NK-92 (cell line): ENCODE measurements around the gene MAP4K1.
"Not testable (repeated sequence)": the region's sequence is repeated elsewhere in the genome, so short reads cannot be mapped to it uniquely, and the experiment has no call there.

Experiments used
- DNase-seq: peaks from one replicate; lab custom pipeline; 2025; ENCODE audit not compliant: unreplicated experiment; lab: John Stamatoyannopoulos, UW

MAP4K1 gene

DNA sequence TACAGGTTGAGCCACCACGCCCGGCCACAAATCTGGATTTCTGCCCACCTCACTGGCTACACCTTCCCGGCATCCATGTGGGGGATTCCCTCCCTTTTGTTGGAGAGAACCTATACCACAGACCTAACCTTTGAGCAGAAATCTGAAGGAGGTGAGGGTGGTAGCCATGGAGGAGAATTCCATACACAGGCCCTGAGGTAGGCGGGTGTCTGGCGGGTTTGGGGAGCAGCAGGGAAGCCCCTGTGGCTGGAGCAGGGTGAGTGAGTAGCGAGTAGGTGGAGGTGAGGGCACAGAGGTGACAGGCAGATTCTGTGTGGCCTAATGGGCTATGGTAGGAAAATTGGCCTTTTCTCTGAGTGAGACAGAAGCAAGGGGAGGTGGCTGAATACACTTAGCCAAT is 11.8 kb upstream of the MAP4K1 start:
- no peak for DNase-seq

DNA sequence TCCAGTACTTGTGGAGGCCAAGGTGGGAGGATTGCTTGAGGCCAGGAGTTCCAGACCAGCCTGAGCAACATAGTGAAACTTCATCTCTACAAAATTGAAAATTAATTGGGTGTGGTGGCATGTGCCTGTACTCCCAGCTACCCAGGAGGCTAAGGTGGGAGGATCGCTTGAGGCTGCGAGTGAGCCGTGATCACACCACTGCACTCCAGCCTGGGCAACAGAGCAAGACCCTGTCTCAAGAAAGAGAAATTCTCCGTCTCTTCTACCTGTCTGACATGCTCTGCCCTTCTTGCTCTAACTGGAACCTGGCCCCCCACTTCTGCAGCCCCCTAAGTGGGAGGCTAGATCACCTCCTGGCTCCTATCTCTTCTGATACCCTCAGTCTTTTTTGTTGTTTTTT is 8.6 kb upstream of the MAP4K1 start:
- DNase-seq: no peak

DNA sequence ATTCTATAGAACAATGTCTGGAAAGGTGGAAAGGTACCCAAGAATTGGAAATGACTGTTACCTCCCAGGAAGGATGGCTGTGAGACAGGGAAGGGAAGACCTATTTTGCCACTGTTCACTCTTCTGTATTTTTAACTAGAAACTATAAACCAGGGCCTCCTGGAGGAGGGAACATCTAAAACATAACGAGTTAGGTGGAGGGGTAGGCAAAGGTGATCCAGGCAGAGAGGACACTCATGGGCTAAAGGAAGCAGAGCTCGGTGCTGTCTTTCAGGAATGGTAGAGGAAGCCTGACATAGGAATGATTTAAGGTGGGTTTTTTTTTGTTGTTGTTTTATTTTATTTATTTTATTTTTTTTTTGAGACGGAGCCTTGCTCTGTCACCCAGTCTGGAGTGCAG is 7.1 kb upstream of the MAP4K1 start:
- no peak for DNase-seq

DNA sequence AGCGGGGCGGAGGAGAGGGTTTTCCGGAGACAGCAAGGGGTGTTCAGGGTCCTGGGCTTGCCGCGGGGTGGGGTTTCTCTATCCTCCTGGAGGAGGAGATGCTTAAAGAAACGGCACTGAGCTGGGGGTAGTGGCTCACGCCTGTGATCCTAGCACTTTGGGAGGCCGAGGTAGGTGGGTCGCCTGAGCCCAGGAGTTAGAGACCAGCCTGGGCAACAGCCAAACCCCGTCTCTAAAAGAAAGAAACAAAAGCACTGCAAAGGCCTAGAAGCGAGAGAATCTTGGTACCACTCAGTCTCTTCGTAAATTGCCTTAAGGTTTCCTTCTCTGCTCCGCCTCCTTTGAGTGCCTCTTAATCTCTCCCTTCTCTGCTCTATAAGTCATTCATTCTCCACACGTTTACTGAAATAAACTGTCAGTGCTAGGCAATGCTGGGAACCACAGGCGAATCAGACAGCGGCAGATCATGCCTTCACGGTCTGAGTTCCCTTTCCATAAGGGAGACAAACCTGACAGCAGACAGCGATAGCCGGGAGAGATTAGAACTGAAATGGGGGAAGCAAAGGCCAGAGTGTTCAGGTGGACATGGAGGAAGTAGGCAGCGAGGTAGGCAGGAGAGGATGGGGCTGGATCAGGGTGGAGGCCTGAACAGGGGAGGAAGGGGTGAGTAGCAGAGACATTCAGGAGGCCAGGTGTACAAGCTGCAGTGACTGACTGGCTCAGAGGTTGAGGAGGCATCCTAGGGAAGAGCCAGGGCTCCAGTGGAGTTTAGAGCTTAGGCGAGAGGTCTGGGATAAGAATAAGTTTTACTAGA is 1.8 kb upstream of the MAP4K1 start:
- no peak for DNase-seq

DNA sequence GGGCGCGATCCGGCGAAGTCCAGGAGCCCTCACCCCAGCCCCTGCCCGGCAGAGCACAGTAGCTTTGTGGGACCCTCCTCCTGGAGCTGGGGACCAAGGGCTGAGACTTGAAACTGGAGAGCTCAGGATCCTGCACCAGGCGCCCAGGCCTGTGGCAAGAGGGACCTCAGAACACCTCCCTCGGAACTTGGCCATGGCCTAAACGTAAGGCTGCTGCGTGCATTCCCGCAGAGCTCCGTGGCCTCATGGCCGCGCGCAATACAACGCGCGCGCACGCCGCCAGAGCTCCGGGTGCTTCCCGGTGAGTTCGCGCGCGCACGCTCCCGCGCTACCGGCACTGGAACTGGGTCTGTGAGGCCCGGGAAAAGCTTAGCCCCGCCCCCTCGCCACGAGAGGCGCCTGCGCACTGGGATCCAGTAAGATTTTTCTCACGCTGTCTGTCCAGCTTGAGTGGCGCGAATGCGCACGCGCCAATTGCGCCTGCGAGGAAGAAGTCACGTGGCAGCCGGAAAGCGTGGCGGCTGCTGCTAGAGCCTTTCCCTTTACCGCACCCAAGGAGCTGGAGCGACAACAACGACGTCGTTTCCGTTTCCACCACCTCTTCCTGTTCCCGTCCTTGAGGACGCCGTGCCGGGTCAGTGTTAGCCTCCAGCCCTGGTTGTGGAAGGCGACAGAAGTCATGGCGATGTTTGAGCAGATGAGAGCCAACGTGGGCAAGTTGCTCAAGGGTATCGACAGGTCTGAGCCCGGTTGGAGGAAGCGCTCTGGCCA is 1.0 kb upstream of the MAP4K1 start, which contains the start of gene EIF3K:
TSS of gene EIF3K (plus strand) at position 599 of the 771 bp plus-strand sequence. CDS start at position 680, 81 bp downstream.
- peak; percentile 80 for DNase-seq

DNA sequence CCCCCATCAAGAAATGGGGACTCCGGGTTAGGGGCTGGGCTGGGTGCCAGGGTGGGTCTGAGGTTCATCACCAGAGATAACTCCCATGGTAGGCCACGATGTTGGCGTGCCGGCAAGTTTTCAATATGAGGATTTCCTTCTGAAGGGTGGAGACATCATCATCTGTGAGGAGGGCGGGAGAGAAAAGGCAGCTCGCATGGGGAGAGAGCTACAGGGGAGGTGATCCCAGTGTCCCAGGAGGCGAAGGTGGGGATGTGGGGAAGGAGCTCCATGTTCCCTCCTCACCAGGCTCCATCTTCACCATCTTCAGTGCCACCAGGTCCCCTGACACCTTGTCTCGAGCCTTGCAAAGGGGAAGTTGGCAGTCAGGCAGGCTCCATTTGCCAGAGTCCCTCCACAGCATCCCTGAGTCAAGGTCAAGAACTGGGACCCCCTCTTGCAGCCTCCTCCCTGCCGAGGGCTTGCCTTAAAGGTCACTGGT is 430 bp downstream of the MAP4K1 start:
- no peak for DNase-seq

DNA sequence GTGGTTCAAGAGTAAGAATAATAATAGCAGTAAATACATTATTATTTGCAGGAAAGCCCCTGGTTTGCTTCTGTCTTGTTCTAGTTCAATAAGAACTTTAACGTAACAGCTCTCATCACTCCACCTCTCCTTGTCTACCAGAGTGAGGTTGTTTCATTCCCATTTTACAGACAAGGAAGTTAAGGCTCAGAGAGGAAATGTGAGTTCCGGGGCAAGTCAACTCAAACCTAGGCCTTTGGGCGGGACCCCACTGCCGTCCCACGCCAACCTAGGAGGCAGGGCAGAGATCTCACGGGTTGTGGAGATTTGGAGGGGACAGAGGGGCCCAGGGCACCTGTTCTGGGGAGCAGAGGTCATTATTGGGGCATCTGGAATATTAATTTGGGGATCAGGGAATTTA is 1.5 kb downstream of the MAP4K1 start:
- no peak for DNase-seq

DNA sequence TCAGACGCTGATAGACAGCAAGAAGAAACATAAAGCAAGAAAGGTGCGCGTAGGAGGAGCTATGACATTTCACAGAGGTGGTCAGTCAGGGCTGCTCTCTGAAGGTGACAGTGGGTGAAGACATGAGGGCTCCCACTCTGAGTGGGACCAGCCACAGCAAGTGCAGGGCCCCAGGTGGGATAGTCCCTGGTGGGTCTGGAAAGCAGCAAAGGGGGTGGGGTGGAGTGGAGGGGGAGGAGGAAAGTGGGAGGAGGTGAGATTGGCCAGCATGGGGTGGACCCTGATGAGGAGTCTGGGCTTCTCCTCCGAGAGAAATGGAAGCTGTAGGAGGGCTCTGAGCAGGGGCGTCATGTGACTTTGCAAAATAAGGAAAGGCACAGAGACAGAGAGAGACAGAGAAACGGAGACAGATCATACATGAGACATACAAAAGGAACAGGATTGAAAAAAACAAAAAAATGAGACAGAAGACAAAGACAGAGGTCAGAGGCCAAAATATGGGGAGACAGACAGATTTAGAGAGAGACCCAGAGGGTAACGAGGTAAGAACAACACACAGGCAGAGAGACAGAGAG is 2.7 kb downstream of the MAP4K1 start:
- DNase-seq: no peak

DNA sequence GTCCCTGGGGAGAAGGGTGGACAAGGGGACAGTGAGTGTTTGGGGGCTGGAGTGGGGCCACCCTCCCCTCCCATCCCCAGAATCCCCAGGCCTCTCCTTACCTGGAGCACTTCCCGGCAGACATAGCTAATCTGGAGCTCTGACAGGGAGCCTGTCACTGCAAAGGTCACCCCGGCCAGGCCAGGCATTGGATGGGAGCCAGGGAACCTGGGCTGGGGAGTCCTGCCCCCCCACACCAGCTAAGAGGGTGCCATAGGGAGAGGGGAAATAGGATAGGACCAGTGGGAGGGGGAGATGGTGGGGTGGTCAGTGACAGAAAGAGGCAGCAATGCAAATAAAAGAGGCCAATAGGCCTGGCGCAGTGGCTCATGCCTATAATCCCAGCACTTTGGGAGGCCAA is 3.5 kb downstream of the MAP4K1 start:
- no peak for DNase-seq

DNA sequence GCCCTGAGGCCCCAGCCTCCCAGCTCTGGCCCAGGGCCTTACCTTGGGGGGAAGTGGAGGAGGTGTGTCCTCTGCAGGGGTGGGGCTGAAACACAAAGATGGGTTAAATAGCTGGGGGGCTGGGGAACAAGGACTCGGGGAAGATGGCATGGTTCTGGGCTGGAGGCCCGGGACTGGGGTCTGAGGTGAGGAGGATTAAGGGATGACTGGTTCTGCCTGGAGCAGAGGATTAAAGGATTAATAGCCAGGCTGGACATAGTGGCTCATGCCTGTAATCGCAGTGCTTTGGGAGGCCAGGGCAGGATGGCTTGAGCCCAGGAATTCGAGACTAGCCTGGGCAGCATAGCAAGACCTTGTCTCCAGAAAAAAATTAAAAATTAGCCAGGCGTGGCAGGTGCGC is 11.6 kb downstream of the MAP4K1 start:
- DNase-seq: no peak

DNA sequence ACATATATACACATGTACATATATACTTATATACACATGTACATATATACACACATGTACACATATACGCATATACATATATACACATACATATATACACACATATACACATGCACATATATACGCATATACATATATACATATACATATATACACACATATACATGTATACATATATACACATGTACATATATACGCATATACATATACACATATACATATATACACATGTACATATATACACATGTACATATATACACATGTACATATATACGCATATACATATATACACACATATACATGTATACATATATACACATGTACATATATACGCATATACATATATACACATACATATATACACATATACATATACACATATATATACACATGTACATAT is 14.9 kb downstream of the MAP4K1 start:
- not testable (repeated sequence) for DNase-seq

DNA sequence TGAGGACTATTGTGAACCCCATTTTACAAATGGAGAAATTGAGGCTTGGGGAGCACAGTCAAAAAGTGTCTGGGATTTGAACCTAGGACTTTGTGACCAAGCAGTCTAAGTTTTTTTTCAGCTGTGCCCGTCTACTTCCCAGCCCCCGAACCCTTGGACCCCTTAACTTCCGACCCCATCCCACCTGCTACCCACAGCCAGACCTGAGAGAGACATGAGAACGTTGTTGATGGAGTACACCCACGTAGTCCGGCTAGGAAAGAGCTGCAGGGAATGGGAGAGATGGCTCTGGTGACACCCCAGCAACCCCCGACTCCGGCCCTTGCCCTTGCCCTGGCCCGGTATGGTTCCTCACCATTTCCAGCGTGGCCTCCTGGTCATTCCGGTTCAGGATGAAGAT is 18.0 kb downstream of the MAP4K1 start:
- no peak for DNase-seq

DNA sequence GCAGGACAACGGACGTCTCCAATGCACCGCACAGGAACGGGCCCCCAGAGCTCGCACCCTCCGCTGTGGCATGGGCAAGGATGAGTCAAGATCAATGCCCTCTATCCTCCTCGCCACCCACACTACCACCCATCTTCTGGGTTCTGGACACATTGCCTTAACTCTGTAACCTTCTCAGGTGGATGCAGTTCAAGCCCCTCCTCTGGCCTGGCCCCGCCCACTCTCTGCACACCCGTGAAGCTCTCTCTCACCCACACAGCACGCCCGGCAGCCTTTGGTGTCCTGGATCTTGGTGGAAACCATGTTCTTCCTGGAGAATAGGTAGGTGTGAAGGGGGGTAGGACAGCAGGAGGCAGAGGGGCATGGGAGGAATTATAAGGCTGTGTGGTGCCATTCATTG is 20.7 kb downstream of the MAP4K1 start:
- no peak for DNase-seq

DNA sequence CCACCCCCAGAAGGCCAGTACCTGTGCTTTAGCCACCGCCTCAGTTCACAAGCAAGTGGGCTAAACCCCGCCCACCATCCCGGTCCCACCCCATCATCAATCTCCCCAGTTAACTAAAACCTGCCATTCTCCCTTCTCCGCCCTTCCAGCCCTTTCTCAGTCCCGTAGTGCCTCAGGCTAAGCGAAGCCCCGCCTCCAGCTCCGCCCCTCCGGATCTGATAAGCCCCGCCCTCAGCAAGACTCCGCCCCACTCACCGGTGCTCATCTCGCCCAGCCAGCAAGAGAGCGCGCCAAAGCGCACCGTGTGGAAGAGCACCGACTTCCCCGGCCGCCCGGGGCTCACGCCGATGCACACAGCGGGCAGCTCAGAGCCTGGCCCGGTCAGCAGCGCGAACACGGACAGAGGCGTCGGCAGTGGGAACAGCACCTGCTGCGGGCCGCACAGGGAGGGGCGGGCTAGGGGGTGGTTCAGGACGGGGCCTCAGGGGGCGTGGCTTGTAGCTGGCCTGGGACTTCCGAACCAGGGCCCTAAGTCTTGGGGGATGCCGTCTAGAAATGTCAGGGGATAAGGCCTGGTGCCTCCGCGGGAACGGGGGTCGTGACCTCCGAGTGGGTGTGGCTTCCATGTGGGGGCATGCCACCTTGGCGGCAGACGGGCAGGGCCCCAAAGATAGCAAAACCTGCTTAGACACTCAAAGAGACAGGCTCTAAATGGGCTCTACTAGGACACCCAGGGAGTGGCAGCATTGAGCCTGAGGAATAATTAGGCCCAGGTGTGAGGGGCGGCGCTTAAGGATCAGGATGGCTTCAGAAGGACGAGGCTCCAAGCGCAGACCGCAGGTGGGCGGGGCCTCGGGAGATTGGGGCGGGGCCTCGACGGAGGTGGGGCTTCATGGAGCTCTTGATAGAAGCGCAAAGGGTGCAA is 21.4 kb downstream of the MAP4K1 start:
- DNase-seq: no peak

DNA sequence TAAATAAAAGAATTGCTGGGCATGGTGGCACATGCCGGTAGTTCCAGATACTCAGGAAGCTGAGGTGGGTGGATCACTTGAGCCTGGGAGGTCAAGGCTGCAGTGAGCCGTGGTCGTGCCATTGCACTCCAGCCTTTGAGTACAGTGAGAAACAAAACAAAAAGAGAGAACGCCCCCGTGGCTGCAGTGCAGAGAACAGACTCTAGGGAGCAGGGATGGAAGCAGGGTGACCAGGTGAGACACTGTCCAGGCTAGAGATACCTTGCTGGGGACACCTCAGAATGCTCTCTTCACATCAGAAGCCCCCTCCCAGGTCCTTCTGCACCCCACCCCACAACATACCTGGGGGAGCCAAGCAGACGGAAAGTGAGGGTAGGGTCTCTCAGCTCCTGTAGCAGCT is 24.8 kb downstream of the MAP4K1 start:
- DNase-seq: no peak

DNA sequence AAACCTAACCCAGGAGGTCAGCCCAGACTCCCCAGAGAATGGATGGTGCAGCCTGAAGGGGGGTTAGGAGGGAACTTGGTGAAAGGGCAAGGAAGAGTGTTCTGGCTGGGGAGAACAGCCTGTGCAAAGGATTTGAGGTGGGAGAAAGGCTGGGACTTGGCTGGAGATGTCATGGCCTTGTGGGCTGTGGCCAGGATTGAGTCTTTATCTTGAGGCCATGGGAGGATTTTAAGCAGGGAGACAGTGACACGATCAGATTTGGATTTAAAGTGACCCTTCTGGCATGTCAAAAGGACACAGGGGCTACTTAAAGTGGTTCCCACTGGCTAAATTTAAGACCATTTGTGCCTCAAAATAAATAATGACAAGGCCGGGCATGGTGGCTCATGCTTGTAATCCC is 29.7 kb downstream of the MAP4K1 start:
- no peak for DNase-seq

DNA sequence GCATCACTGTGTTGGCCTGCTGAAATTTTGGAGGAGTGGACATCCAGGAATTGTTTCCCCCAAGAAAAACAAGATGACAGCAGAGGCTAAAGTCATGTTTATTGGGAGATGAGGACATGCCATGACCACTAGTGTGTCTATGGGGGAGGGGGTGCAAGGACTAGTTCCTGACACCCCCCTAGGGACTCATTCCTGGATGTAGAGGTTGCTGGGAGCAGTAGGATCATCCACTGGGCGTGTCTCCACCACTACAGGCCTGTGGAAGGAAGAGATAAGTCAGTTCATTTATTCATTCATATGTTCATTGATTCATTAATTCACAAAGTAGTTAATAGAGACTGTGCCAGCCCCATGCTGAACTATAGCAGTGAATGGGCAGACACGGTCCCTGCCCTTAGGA is 30.2 kb downstream of the MAP4K1 start:
- DNase-seq: no peak

DNA sequence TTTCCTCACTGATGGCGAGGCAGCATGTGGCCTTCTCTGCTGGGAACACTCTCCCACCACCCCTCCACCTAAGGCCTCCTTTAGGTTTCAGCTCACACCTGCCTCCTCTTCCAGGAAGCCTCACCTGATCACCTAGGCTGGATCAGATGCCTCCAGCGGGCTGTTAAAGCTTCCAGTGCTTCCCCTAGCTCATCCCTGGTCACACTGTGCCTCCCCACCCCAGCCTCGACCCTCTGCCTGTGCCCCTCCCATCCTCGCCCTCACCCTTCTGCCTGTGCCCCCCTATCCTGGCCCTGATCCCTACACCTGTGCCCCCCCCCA is 33.8 kb downstream of the MAP4K1 start:
- DNase-seq: no peak

DNA sequence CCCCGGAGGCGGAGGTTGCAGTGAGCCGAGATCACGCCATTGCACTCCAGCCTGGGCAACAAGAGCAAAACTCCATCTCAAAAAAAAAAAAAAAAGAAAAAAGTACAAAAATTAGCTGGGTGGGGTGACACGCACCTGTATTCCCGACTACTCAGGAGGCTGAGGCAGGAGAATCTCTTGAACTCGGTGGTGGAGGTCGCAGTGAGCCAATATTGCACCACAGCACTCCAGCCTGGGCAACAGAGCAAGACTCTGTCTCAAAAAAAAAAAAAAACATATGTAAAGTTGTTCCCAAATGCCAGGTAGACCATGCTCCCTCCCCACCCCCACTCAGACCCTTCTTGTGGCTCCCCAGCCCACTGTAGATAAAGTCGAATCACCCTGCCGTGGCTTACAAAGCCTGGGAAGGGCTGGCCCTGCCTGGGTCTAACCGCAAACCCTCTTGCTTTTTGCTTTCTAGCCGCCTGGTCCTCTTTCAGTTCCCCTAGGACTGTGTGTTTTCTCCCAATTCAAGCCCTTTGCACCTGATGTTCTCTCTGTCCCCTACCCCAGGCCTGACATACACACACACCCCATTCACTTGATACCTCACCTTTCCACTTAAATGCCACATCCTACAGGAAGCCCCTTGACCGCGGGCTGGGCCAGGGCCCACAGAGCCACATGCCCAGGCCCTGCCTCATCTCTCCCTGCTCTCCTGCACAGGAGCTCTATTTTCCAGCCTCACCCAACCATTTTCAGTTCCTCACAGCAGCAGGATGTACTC is 34.4 kb downstream of the MAP4K1 start:
- DNase-seq: no peak

DNA sequence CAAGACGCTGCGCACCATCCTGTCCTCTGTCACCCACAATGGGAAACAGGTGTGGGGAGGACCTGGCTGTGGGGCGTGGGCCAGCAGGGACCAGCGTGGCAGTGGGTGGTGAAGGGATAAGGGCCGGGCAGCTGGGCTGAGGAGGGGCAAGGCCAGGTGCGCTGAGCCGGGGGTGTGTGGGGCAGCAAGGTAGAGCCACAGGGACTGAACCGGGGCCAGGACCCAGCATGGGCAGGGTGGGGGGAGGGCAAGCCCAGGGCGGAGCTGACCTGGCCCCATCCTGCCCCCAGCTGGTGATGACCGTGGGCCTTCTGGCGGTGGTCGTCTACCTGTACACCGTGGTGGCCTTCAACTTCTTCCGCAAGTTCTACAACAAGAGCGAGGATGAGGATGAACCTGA is 37.7 kb downstream of the MAP4K1 start:
- no peak for DNase-seq
